Measurements from ENCODE around the gene NUMB.

DNA sequence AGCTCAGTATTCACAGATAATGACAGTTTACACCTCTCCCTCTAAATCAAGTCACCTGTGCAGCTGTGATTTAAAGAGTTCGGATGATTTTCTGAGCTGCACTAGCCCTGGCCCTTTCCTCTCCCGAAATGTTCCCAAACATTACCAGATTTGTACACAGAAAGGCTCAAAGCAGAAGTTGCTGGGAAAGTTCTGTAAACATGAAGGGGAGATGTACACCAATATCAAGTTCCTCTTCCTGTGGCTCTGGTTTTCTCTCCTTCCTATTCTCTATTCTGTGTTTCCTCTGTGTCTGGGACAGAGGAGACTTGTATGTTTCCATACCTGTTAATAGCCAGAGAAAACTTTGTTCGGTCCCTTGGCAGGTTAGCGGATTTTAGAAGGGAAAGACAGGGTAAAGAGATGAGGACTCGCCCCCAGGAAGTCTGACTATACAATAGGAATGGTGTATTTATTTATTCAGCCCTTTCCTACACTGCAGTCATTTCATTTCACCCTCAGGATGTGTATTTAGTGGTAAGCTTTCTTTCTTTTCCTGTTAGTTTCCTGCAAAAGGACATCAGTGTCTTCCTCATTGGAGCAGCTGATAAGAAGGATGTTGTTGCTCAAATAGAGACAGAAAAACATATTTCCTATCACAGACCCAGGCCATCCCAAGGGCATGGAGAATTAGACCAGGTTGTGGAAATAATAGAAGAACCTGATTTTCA lies 7.6 kb upstream of the NUMB start:
- TF ChIP-seq, protein P1, sequence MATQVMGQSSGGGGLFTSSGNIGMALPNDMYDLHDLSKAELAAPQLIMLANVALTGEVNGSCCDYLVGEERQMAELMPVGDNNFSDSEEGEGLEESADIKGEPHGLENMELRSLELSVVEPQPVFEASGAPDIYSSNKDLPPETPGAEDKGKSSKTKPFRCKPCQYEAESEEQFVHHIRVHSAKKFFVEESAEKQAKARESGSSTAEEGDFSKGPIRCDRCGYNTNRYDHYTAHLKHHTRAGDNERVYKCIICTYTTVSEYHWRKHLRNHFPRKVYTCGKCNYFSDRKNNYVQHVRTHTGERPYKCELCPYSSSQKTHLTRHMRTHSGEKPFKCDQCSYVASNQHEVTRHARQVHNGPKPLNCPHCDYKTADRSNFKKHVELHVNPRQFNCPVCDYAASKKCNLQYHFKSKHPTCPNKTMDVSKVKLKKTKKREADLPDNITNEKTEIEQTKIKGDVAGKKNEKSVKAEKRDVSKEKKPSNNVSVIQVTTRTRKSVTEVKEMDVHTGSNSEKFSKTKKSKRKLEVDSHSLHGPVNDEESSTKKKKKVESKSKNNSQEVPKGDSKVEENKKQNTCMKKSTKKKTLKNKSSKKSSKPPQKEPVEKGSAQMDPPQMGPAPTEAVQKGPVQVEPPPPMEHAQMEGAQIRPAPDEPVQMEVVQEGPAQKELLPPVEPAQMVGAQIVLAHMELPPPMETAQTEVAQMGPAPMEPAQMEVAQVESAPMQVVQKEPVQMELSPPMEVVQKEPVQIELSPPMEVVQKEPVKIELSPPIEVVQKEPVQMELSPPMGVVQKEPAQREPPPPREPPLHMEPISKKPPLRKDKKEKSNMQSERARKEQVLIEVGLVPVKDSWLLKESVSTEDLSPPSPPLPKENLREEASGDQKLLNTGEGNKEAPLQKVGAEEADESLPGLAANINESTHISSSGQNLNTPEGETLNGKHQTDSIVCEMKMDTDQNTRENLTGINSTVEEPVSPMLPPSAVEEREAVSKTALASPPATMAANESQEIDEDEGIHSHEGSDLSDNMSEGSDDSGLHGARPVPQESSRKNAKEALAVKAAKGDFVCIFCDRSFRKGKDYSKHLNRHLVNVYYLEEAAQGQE (IDR thresholded peaks at IDR 0.05; ENCODE audit: insufficient read depth in 1 of 2, low read depth in 2 of 2, low read length in 2 of 2), result no peak
- no peak for TF ChIP-seq POLR2AphosphoS5 (IDR thresholded peaks at IDR 0.05; ENCODE audit: low read depth, low read length)
- no peak for TF ChIP-seq TAF1 (IDR thresholded peaks at IDR 0.05; ENCODE audit: borderline replicate concordance, insufficient read depth, low read length)
- TF ChIP-seq SIN3A (IDR thresholded peaks at IDR 0.05; ENCODE audit: borderline replicate concordance, insufficient read depth, low read length), result no peak
- TF ChIP-seq FOXP2 (optimal IDR thresholded peaks at IDR 0.05; ENCODE audit: borderline replicate concordance, extremely low read depth, extremely low read length, insufficient read depth), result no peak

All from PFSK-1 (cell line).